Fibroblast of lung (primary cell): Measurements from ENCODE around the gene ADCY5. TPM values are rescaled to one million over a fixed set of nuclear protein-coding genes. Genes with fewer than 3 reads are reported as not detected.

Source experiments
- DNase-seq, 2 donors: peaks; one replicate each; pipeline versions ENCODE4 v3.0.0 to v3.0.0-alpha.2; 2010; ENCODE audit warnings: low read depth in 2 of 2
- H2AFZ ChIP-seq: 2 replicates; pipeline ENCODE4 v1.5.1; 2012; ENCODE audit warnings: low read length, control low read depth, inconsistent platforms
- H3K27ac ChIP-seq: 2 replicates; pipeline ENCODE4 v1.5.1; 2011; ENCODE audit warnings: low read length, control low read depth; ENCODE audit not compliant: insufficient read depth
- H3K27me3 ChIP-seq: 2 replicates; pipeline ENCODE4 v1.5.1; 2011; ENCODE audit warnings: mild to moderate bottlenecking, low read length; ENCODE audit not compliant: control insufficient read depth, insufficient read depth
- H3K36me3 ChIP-seq: 2 replicates; pipeline ENCODE4 v1.5.1; 2011; ENCODE audit warnings: low read length; ENCODE audit not compliant: control insufficient read depth, insufficient read depth
- H3K4me1 ChIP-seq: 2 replicates; pipeline ENCODE4 v1.5.1; 2011; ENCODE audit warnings: low read length; ENCODE audit not compliant: control insufficient read depth, insufficient read depth; ENCODE audit errors: extremely low read depth
- H3K4me2 ChIP-seq: 2 replicates; pipeline ENCODE4 v1.5.1; 2011; ENCODE audit warnings: low read length, control low read depth; ENCODE audit not compliant: insufficient read depth; ENCODE audit errors: extremely low read depth
- H3K4me3 ChIP-seq, 4 experiments: fragments of 200-600 bp in 1 of 4; sonication (generic) in 1 of 4; replicated peaks in 1 of 4; 2 replicates each; pipeline ENCODE4 v1.5.1; 2011 to 2016; ENCODE audit warnings: low read length in 4 of 4, low read depth in 3 of 4, mild to moderate bottlenecking in 3 of 4, control low read depth in 2 of 4, inconsistent platforms in 1 of 4, mixed read lengths in 1 of 4; ENCODE audit not compliant: insufficient read depth in 1 of 4; ENCODE audit errors: control extremely low read depth in 1 of 4
- H3K79me2 ChIP-seq: 2 replicates; pipeline ENCODE4 v1.5.1; 2012; ENCODE audit warnings: mild to moderate bottlenecking, low read length, inconsistent platforms; ENCODE audit not compliant: control insufficient read depth, insufficient read depth
- H3K9ac ChIP-seq: 2 replicates; pipeline ENCODE4 v1.5.1; 2011; ENCODE audit warnings: mild to moderate bottlenecking, low read length, control low read depth; ENCODE audit not compliant: insufficient read depth
- H3K9me3 ChIP-seq: 2 replicates; pipeline ENCODE4 v1.5.1; 2012; ENCODE audit warnings: low read depth, low read length; ENCODE audit not compliant: control insufficient read depth, insufficient read depth
- H4K20me1 ChIP-seq: 2 replicates; pipeline ENCODE4 v1.5.1; 2011; ENCODE audit warnings: low read length; ENCODE audit not compliant: control insufficient read depth, insufficient read depth; ENCODE audit errors: extremely low read depth
- EZH2 ChIP-seq: IDR thresholded peaks from 2 replicates; pipeline ENCODE4 v1.5.1; 2012; ENCODE audit warnings: low read length, control low read depth, mild to moderate bottlenecking; ENCODE audit errors: missing control alignments
- polyA plus RNA-seq, 2 donors: library from polyadenylated mRNA; depleted of rRNA in 1 of 2; stranded (reverse) in 1 of 2; unstranded in 1 of 2; fragments of >200 nt; gene quantifications; 2 replicates each; pipeline ENCODE4 v1.2.1, GENCODE V29; 2011 to 2012; ENCODE audit warnings: missing spikeins in 1 of 2
- total RNA-seq: library from RNA; depleted of rRNA; stranded (reverse); fragments of >200 nt; gene quantifications from 2 replicates; pipeline ENCODE4 v1.2.1, GENCODE V29; 2014
- TF ChIP-seq, protein P1 (sequence below), 2 donors: IDR thresholded peaks in 1 of 2; conservative IDR thresholded peaks in 1 of 2; 1 replicate in 1 of 2; 2 replicates in 1 of 2; pipeline ENCODE4 v1.5.1; 2011 to 2012; ENCODE audit warnings: low read length in 2 of 2, control low read depth in 1 of 2, inconsistent platforms in 1 of 2, low read depth in 1 of 2, mild to moderate bottlenecking in 1 of 2

Gene ADCY5
- total and polyA plus RNA-seq, 2 donors (not counting 1 experiment from before 2014, with no cell fraction given): 0.11 to 0.50 TPM

GRCh38 chr3:123479891-123480290 is 31.0 kb upstream of the ADCY5 start:
- Histone ChIP-seq H3K27me3 (peaks cover 26% of the 10 kb centered on the region), H3K4me2 (no peak overlapping the region)

GRCh38 chr3:123478314-123478713 is 29.4 kb upstream of the ADCY5 start:
- Histone ChIP-seq H3K79me2 (no peaks in the 10 kb centered on the region), H4K20me1 (no peaks in the 10 kb centered on the region), H3K4me1 (no peaks in the 10 kb centered on the region), H3K27ac (no peak overlapping the region), H3K36me3 (no peaks in the 10 kb centered on the region), H3K9me3 (no peaks in the 10 kb centered on the region), H3K4me3 (no peak overlapping the region), H3K4me2 (no peak overlapping the region), H3K9ac (no peak overlapping the region), H3K27me3 (peaks cover 27% of the 10 kb centered on the region), H2AFZ (no peak overlapping the region)
- DNase-seq: no peak
- TF ChIP-seq, protein P1, sequence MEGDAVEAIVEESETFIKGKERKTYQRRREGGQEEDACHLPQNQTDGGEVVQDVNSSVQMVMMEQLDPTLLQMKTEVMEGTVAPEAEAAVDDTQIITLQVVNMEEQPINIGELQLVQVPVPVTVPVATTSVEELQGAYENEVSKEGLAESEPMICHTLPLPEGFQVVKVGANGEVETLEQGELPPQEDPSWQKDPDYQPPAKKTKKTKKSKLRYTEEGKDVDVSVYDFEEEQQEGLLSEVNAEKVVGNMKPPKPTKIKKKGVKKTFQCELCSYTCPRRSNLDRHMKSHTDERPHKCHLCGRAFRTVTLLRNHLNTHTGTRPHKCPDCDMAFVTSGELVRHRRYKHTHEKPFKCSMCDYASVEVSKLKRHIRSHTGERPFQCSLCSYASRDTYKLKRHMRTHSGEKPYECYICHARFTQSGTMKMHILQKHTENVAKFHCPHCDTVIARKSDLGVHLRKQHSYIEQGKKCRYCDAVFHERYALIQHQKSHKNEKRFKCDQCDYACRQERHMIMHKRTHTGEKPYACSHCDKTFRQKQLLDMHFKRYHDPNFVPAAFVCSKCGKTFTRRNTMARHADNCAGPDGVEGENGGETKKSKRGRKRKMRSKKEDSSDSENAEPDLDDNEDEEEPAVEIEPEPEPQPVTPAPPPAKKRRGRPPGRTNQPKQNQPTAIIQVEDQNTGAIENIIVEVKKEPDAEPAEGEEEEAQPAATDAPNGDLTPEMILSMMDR (conservative IDR thresholded peaks at IDR 0.05 in 1 of 2, IDR thresholded peaks at IDR 0.05 in 1 of 2; ENCODE audit: low read depth in 1 of 2, low read length in 2 of 2): no peak
- no peak for TF ChIP-seq EZH2

More at GRCh38 chr3:123479891-123480290, 31.0 kb upstream of the ADCY5 start:
- no peak overlapping the region for H3K4me3 ChIP-seq
- no peaks in the 10 kb centered on the region for H3K36me3 ChIP-seq
- H2AFZ ChIP-seq: no peak overlapping the region
- TF ChIP-seq, protein P1 (conservative IDR thresholded peaks at IDR 0.05 in 1 of 2, IDR thresholded peaks at IDR 0.05 in 1 of 2; ENCODE audit: low read depth in 1 of 2, low read length in 2 of 2): no peak
- no peak for TF ChIP-seq EZH2
- H4K20me1 ChIP-seq: no peaks in the 10 kb centered on the region
- H3K4me1 ChIP-seq: no peaks in the 10 kb centered on the region
- no peaks in the 10 kb centered on the region for H3K79me2 ChIP-seq
- H3K9ac ChIP-seq: no peak overlapping the region
- DNase-seq: no peak
- H3K9me3 ChIP-seq: no peaks in the 10 kb centered on the region
- H3K27ac ChIP-seq: no peak overlapping the region

DNA sequence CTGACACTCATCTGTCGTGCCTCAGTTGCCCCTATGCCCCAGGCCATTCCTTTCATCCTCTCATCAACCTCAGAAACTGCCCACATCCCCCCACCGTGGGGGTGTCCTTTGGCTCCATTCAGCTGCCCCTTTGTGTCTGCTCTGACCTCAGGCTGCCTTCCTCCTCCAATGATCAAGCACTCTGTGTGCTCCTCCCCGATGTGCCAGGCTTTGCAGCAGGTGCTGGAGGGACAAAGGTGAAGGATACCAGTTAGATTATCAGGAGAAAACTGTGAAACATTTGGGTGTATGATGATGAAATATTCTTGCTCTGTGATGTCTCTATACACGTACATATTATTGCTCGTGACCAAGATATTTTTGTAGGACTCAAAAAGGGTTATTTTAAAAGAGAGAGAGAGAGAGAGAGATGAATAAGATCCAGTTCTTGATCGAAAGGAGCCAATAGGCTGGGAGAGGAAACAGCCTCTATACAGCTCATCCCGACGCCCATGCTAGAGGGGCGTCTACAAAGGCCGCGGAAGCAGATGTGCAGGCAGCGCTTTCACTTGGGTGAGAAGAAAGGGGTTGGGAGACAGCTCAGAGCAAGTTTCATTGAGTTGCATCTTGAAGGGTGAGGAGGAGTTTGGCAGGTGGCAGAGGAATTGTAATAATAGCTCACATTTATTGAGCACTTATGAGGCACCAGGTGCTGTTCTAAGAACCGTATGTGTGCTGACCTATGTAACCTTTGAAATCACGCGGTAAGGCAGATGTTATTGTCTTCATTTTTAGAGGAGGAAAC is 28.3 kb upstream of the ADCY5 start:
- TF ChIP-seq, protein P1 (conservative IDR thresholded peaks at IDR 0.05 in 1 of 2, IDR thresholded peaks at IDR 0.05 in 1 of 2; ENCODE audit: low read depth in 1 of 2, low read length in 2 of 2): no peak
- TF ChIP-seq EZH2: no peak
- Histone ChIP-seq H3K79me2 (no peaks in the 10 kb centered on the region), H3K27me3 (peaks cover 24% of the 10 kb centered on the region), H3K9ac (no peak overlapping the region), H3K27ac (no peak overlapping the region), H3K9me3 (no peaks in the 10 kb centered on the region), H2AFZ (no peak overlapping the region), H3K4me3 (no peak overlapping the region), H3K4me2 (no peak overlapping the region), H3K36me3 (no peaks in the 10 kb centered on the region), H3K4me1 (no peaks in the 10 kb centered on the region), H4K20me1 (no peaks in the 10 kb centered on the region)
- DNase-seq: no peak
